SK-N-SH treated with all-trans-retinoic acid at 6 μM for 48 hours (cell line): ENCODE data around the gene QKI.

Experiments used
- ATAC-seq: fragments of 200-7000 bp; cut with Tn5 transposase; 3 replicates; pipeline ENCODE4 v1.9.1; 2020; ENCODE audit warnings: mild to moderate bottlenecking, moderate library complexity
- ARNTL ChIP-seq: fragments of 450-650 bp; formaldehyde crosslinking; IDR thresholded peaks from 2 replicates; pipeline ENCODE4 v1.5.0; 2020; ENCODE audit warnings: low read depth, mild to moderate bottlenecking, moderate library complexity, borderline replicate concordance
- CSDC2 ChIP-seq: fragments of 250-450 bp; sonication (Bioruptor Pico); IDR thresholded peaks from 2 replicates; pipeline ENCODE4 v1.5.0; 2020; ENCODE audit warnings: mild to moderate bottlenecking, moderate library complexity
- GLIS3 ChIP-seq: fragments of 250-450 bp; sonication (Bioruptor Pico); IDR thresholded peaks from 2 replicates; pipeline ENCODE4 v1.5.0; 2020; ENCODE audit warnings: mild to moderate bottlenecking, moderate library complexity
- ISL1 ChIP-seq: fragments of 250-450 bp; sonication (Bioruptor Pico); IDR thresholded peaks from 2 replicates; pipeline ENCODE4 v2.1.2; 2022; ENCODE audit warnings: mild to moderate bottlenecking, moderate library complexity
- OSR1 ChIP-seq: fragments of 250-450 bp; sonication (Bioruptor Pico); IDR thresholded peaks from 2 replicates; pipeline ENCODE4 v1.8.0; 2022; ENCODE audit warnings: moderate library complexity, mild to moderate bottlenecking, inconsistent platforms
- PPARA ChIP-seq: fragments of 250-450 bp; sonication (Bioruptor Pico); IDR thresholded peaks from 2 replicates; pipeline ENCODE4 v1.5.0; 2020; ENCODE audit warnings: mild to moderate bottlenecking, borderline replicate concordance
- RARB ChIP-seq: fragments of 250-450 bp; sonication (Bioruptor Pico); IDR thresholded peaks from 2 replicates; pipeline ENCODE4 v1.8.0; 2021; ENCODE audit warnings: mild to moderate bottlenecking, moderate library complexity
- TOX ChIP-seq: fragments of 250-450 bp; sonication (Bioruptor Pico); IDR thresholded peaks from 2 replicates; pipeline ENCODE4 v1.8.0; 2021; ENCODE audit warnings: mild to moderate bottlenecking, moderate library complexity, borderline replicate concordance
- ZC3H10 ChIP-seq: fragments of 250-450 bp; sonication (Bioruptor Pico); IDR thresholded peaks from 2 replicates; pipeline ENCODE4 v1.5.1; 2021; ENCODE audit warnings: mild to moderate bottlenecking, moderate library complexity
- ZNF70 ChIP-seq: fragments of 450-650 bp; formaldehyde crosslinking; IDR thresholded peaks from 2 replicates; pipeline ENCODE4 v1.5.0; 2020; ENCODE audit warnings: mild to moderate bottlenecking, moderate library complexity
- ZNF8 ChIP-seq: fragments of 450-650 bp; formaldehyde crosslinking; IDR thresholded peaks from 2 replicates; pipeline ENCODE4 v1.5.0; 2020; ENCODE audit warnings: mild to moderate bottlenecking, moderate library complexity
- TF ChIP-seq, protein P1 (sequence below): fragments of 250-450 bp; sonication (Bioruptor Pico); IDR thresholded peaks from 2 replicates; pipeline ENCODE4 v1.5.1; 2021; ENCODE audit warnings: mild to moderate bottlenecking, moderate library complexity
- TF ChIP-seq, protein P2 (sequence below): fragments of 250-450 bp; sonication (Bioruptor Pico); IDR thresholded peaks from 2 replicates; pipeline ENCODE4 v1.5.1; 2020; ENCODE audit warnings: low read depth, mild to moderate bottlenecking, moderate library complexity
- TF ChIP-seq, protein P3 (sequence below): fragments of 250-450 bp; sonication (Bioruptor Pico); IDR thresholded peaks from 2 replicates; pipeline ENCODE4 v1.8.0; 2021; ENCODE audit warnings: low read depth, mild to moderate bottlenecking, moderate library complexity, borderline replicate concordance
- TF ChIP-seq, protein P4 (sequence below): fragments of 250-450 bp; sonication (Bioruptor Pico); IDR thresholded peaks from 2 replicates; pipeline ENCODE4 v1.5.0; 2020; ENCODE audit warnings: mild to moderate bottlenecking, moderate library complexity

Gene QKI

DNA sequence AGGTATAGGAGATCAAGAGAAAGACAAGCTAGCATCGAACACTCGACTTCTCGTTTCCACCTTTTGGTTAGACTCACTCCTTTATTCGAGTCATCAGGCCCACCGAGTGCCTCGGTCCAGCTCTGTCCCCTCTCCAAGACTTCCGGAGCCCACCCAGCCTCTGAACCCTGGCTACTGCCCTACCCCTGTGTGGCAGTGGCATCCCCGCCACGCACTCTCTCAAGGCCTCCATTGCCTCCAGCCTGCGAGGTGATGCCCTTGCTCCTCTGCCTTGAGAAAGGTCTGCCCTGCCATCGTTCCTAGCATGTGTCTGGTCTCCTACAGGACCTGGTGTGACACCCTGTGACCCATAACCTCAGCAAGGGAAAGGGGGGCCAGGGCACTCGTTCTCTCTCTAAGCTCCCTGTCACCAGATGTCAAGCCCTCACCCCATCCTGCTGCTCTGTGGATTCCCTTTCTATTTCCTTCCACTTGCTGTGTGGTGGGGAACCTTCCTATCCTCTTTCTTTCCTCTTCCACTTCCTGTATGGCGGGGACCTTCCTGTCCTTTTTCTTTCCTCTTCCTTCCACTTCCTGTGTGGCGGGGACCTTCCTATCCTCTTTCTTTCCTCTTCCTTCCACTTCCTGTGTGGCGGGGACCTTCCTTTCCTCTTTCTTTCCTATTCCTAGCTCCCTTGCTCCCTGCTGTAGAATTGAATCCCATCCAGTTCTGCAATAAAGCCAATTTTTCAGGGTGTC lies 44.7 kb upstream of the QKI start (continued):
- TF ChIP-seq, protein P1, sequence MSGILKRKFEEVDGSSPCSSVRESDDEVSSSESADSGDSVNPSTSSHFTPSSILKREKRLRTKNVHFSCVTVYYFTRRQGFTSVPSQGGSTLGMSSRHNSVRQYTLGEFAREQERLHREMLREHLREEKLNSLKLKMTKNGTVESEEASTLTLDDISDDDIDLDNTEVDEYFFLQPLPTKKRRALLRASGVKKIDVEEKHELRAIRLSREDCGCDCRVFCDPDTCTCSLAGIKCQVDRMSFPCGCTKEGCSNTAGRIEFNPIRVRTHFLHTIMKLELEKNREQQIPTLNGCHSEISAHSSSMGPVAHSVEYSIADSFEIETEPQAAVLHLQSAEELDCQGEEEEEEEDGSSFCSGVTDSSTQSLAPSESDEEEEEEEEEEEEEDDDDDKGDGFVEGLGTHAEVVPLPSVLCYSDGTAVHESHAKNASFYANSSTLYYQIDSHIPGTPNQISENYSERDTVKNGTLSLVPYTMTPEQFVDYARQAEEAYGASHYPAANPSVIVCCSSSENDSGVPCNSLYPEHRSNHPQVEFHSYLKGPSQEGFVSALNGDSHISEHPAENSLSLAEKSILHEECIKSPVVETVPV (CRISPR knock-in tag), result no peak
- no peak for TF ChIP-seq RARB (CRISPR knock-in tag)
- TF ChIP-seq, protein P2, sequence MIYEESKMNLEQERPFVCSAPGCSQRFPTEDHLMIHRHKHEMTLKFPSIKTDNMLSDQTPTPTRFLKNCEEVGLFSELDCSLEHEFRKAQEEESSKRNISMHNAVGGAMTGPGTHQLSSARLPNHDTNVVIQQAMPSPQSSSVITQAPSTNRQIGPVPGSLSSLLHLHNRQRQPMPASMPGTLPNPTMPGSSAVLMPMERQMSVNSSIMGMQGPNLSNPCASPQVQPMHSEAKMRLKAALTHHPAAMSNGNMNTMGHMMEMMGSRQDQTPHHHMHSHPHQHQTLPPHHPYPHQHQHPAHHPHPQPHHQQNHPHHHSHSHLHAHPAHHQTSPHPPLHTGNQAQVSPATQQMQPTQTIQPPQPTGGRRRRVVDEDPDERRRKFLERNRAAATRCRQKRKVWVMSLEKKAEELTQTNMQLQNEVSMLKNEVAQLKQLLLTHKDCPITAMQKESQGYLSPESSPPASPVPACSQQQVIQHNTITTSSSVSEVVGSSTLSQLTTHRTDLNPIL (CRISPR knock-in tag), result no peak

DNA sequence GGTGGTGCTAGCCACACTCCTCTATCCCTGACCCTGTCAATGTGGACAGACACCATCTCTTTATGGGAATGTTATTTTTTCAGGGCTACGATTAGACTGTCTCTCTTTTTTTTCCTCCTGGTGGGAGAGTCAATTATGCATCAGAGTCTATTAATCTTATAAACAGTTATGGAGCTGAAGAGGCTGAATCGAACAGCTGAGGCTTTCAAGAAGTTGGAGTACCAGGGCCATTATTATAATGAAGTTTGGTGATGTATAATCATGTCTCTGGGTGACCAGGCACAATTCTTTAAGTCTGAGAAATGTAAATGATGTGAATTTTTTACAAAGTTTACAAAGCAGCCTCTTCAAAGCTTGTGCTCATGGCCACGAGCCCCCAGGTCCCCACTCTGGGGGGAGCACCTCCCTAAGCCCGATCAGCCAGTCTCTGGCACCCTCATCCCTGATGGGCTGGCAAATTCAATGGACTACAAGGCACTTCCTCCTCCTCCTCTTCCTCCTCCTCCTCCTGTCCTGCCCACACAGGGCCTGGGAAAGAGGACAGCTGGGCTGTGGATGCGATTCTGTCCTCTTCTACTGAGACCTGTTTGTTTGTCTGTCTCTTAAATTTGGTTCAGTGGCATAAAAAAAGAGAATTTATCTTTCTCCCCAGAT lies 43.9 kb upstream of the QKI start:
- TF ChIP-seq ARNTL (CRISPR knock-in tag) (no peak), CSDC2 (no peak), ISL1 (CRISPR knock-in tag) (no peak), ZC3H10 (no peak), ZNF8 (CRISPR knock-in tag) (no peak)
- TF ChIP-seq, protein P3, sequence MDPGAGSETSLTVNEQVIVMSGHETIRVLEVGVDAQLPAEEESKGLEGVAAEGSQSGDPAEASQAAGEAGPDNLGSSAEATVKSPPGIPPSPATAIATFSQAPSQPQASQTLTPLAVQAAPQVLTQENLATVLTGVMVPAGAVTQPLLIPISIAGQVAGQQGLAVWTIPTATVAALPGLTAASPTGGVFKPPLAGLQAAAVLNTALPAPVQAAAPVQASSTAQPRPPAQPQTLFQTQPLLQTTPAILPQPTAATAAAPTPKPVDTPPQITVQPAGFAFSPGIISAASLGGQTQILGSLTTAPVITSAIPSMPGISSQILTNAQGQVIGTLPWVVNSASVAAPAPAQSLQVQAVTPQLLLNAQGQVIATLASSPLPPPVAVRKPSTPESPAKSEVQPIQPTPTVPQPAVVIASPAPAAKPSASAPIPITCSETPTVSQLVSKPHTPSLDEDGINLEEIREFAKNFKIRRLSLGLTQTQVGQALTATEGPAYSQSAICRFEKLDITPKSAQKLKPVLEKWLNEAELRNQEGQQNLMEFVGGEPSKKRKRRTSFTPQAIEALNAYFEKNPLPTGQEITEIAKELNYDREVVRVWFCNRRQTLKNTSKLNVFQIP (CRISPR knock-in tag), result no peak
- no peak for ATAC-seq

DNA sequence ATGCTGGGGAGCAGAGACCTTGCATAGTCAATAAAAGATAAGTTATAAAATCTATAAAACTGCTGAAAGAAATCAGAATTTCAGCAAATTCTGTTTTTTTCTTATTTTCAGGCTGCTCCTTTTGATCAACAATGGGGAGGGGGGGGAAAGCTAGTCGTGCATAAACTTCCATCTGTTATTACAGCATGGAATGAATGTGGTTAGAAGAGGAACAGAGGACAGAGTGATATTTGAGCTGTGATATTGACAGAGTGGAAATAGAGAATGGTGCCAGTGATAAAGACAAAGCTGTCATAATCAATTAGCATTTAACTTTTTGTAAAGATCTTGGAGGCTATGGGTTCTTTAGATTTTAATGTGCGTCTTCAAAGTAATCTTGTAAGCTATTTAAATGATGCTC lies 43.4 kb upstream of the QKI start:
- TF ChIP-seq, protein P1 (CRISPR knock-in tag), result no peak
- TF ChIP-seq PPARA (CRISPR knock-in tag) (no peak), ZC3H10 (no peak), RARB (CRISPR knock-in tag) (no peak), OSR1 (no peak), GLIS3 (CRISPR knock-in tag) (no peak), ZNF70 (CRISPR knock-in tag) (no peak), ISL1 (CRISPR knock-in tag) (no peak)
- TF ChIP-seq, protein P4, sequence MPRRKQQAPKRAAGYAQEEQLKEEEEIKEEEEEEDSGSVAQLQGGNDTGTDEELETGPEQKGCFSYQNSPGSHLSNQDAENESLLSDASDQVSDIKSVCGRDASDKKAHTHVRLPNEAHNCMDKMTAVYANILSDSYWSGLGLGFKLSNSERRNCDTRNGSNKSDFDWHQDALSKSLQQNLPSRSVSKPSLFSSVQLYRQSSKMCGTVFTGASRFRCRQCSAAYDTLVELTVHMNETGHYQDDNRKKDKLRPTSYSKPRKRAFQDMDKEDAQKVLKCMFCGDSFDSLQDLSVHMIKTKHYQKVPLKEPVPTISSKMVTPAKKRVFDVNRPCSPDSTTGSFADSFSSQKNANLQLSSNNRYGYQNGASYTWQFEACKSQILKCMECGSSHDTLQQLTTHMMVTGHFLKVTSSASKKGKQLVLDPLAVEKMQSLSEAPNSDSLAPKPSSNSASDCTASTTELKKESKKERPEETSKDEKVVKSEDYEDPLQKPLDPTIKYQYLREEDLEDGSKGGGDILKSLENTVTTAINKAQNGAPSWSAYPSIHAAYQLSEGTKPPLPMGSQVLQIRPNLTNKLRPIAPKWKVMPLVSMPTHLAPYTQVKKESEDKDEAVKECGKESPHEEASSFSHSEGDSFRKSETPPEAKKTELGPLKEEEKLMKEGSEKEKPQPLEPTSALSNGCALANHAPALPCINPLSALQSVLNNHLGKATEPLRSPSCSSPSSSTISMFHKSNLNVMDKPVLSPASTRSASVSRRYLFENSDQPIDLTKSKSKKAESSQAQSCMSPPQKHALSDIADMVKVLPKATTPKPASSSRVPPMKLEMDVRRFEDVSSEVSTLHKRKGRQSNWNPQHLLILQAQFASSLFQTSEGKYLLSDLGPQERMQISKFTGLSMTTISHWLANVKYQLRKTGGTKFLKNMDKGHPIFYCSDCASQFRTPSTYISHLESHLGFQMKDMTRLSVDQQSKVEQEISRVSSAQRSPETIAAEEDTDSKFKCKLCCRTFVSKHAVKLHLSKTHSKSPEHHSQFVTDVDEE, result no peak
- TF ChIP-seq, protein P3 (CRISPR knock-in tag), result no peak
- ATAC-seq, result no peak

DNA sequence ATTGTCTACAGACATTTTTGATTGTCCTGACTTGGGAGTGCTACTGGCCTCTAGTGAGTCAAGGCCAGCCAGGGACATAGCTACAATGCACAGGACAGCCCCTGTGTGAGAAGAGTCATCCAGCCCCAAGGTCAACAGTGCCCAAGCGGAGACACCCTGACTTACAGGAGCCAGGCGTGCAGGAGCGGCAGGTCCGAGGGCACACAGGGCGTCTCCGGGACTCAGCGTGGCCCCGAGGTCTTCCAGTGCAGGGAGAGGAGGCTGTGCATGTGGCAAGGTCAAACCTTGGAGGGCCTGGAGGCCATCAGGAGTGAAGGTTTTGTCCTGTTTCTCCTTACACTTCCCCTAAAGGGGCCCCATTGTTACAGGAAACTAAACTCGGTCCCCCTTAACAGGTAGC lies 41.3 kb upstream of the QKI start:
- no peak for TF ChIP-seq ZNF70 (CRISPR knock-in tag)
- no peak for TF ChIP-seq RARB (CRISPR knock-in tag)
- TF ChIP-seq OSR1, result no peak
- TF ChIP-seq ISL1 (CRISPR knock-in tag), result no peak
- TF ChIP-seq TOX (CRISPR knock-in tag), result no peak
- no peak for TF ChIP-seq CSDC2
- TF ChIP-seq, protein P4, result no peak
- ATAC-seq, result no peak
